GM18511 (cell line): ENCODE results near the gene PRICKLE2.

ENCODE experiments used
- ATAC-seq: cut with Tn5 transposase; IDR thresholded peaks from one replicate; pipeline ENCODE4 v1.9.1; 2021; ENCODE audit warnings: mild to moderate bottlenecking, moderate library complexity; ENCODE audit not compliant: unreplicated experiment

The PRICKLE2 gene

GRCh38 chr3:64138656-64139375 is 86.5 kb downstream of the PRICKLE2 start:
- ATAC-seq, result no peak

GRCh38 chr3:64138046-64138445 is 87.2 kb downstream of the PRICKLE2 start:
- ATAC-seq, result no peak

GRCh38 chr3:64134882-64135281 is 90.4 kb downstream of the PRICKLE2 start:
- no peak for ATAC-seq

GRCh38 chr3:64133987-64134386 is 91.3 kb downstream of the PRICKLE2 start:
- no peak for ATAC-seq

GRCh38 chr3:64133272-64133671 is 92.0 kb downstream of the PRICKLE2 start:
- no peak for ATAC-seq

GRCh38 chr3:64131725-64132469 is 93.4 kb downstream of the PRICKLE2 start:
- no peak for ATAC-seq

- no peak for ATAC-seq
Measured at GRCh38 chr3:64130436-64130835, 94.8 kb downstream of the PRICKLE2 start.

GRCh38 chr3:64129581-64129980 is 95.7 kb downstream of the PRICKLE2 start:
- ATAC-seq, result no peak

- ATAC-seq, result no peak
Measured at GRCh38 chr3:64129106-64129505, 96.2 kb downstream of the PRICKLE2 start.

- ATAC-seq, result no peak
Measured at GRCh38 chr3:64125561-64125960, 99.7 kb downstream of the PRICKLE2 start.

- ATAC-seq, result no peak
Measured at GRCh38 chr3:64123931-64124330, 101.3 kb downstream of the PRICKLE2 start.

- ATAC-seq, result no peak
Measured at GRCh38 chr3:64122476-64122875, 102.8 kb downstream of the PRICKLE2 start.

- ATAC-seq, result no peak
Measured at GRCh38 chr3:64121750-64122311, 103.4 kb downstream of the PRICKLE2 start.

- no peak for ATAC-seq
Measured at GRCh38 chr3:64120876-64121275, 104.4 kb downstream of the PRICKLE2 start.

GRCh38 chr3:64117483-64117882 is 107.8 kb downstream of the PRICKLE2 start:
- no peak for ATAC-seq

- ATAC-seq, result no peak
Measured at GRCh38 chr3:64114651-64115050, 110.6 kb downstream of the PRICKLE2 start.

- no peak for ATAC-seq
Measured at GRCh38 chr3:64111872-64112271, 113.4 kb downstream of the PRICKLE2 start.

- ATAC-seq, result no peak
Measured at GRCh38 chr3:64111083-64111482, 114.2 kb downstream of the PRICKLE2 start.

- no peak for ATAC-seq
Measured at GRCh38 chr3:64110071-64110470, 115.2 kb downstream of the PRICKLE2 start.

GRCh38 chr3:64109438-64109837 is 115.8 kb downstream of the PRICKLE2 start:
- ATAC-seq, result no peak

- ATAC-seq, result no peak
Measured at GRCh38 chr3:64108784-64109317, 116.4 kb downstream of the PRICKLE2 start.

- no peak for ATAC-seq
Measured at GRCh38 chr3:64108231-64108630, 117.0 kb downstream of the PRICKLE2 start.
